SK-N-SH (cell line): Measurements from ENCODE around the gene TVP23C. TPM values are rescaled to one million over a fixed set of nuclear protein-coding genes. Genes with fewer than 3 reads are reported as not detected.

Source experiments
- CTCF ChIA-PET: fragments of 300-600, 350-600 bp; formaldehyde crosslinking; extraction: SDS; loops from one replicate; lab custom pipeline; 2021; lab: Yijun Ruan, JAX
- POLR2A ChIA-PET: fragments of 350-600 bp; sonication (Branson Sonifier 250); formaldehyde crosslinking; extraction: SDS; loops from one replicate; lab custom pipeline; 2020; ENCODE audit warnings: antibody characterized with exemption, inconsistent platforms; lab: Yijun Ruan, JAX
- DNase-seq: peaks from one replicate; pipeline ENCODE4 v3.0.0; 2012
- H2AFZ ChIP-seq: fragments of 200-600 bp; sonication (generic); 2 replicates; pipeline ENCODE4 v1.8.1; 2016; ENCODE audit warnings: antibody characterized with exemption, mild to moderate bottlenecking, low read depth
- H3F3A ChIP-seq: fragments of 200-600 bp; sonication (generic); replicated peaks from 2 replicates; pipeline ENCODE3; 2016; ENCODE audit warnings: antibody characterized with exemption, mild to moderate bottlenecking; ENCODE audit not compliant: insufficient read depth
- H3K27ac ChIP-seq, 2 experiments: fragments of 200-500 bp in 1 of 2; fragments of 200-600 bp in 1 of 2; sonication (Bioruptor generic) in 1 of 2; sonication (generic), shearing (Covaris generic) in 1 of 2; 2 replicates each; pipeline versions ENCODE4 v1.5.1 to v1.6.1; 2014 to 2016; ENCODE audit warnings: low read depth in 2 of 2, inconsistent platforms in 1 of 2, low read length in 1 of 2, mild to moderate bottlenecking in 1 of 2, mixed read lengths in 1 of 2
- H3K27me3 ChIP-seq: fragments of 200-600 bp; sonication (generic), shearing (Covaris generic); 2 replicates; pipeline ENCODE4 v1.6.1; 2016; ENCODE audit warnings: mixed run types; ENCODE audit not compliant: insufficient read depth
- H3K36me3 ChIP-seq, 2 experiments: fragments of 200-500 bp in 1 of 2; fragments of 200-600 bp in 1 of 2; sonication (Bioruptor generic) in 1 of 2; sonication (generic) in 1 of 2; replicated peaks in 1 of 2; 2 replicates each; pipeline versions ENCODE3 to v1.5.1; 2014 to 2016; ENCODE audit warnings: low read length in 1 of 2, mild to moderate bottlenecking in 1 of 2; ENCODE audit not compliant: insufficient read depth in 2 of 2, control insufficient read depth in 1 of 2
- H3K4me1 ChIP-seq, 2 experiments: fragments of 200-500 bp in 1 of 2; fragments of 200-600 bp in 1 of 2; sonication (Bioruptor generic) in 1 of 2; sonication (generic), shearing (Covaris generic) in 1 of 2; 2 replicates each; pipeline versions ENCODE4 v1.5.1 to v1.6.1; 2014 to 2016; ENCODE audit warnings: low read depth in 1 of 2, low read length in 1 of 2, mixed run types in 1 of 2; ENCODE audit not compliant: insufficient read depth in 2 of 2, control insufficient read depth in 1 of 2
- H3K4me2 ChIP-seq: fragments of 200-600 bp; sonication (generic), shearing (Covaris generic); 2 replicates; pipeline ENCODE4 v1.6.1; 2017; ENCODE audit warnings: mixed run types
- H3K4me3 ChIP-seq, 2 experiments: fragments of 200-500 bp in 1 of 2; fragments of 200-600 bp in 1 of 2; sonication (Bioruptor generic) in 1 of 2; sonication (generic), shearing (Covaris generic) in 1 of 2; 2 replicates each; pipeline versions ENCODE4 v1.5.1 to v1.8.1; 2014 to 2016; ENCODE audit warnings: low read depth in 2 of 2, inconsistent platforms in 1 of 2, low read length in 1 of 2, mild to moderate bottlenecking in 1 of 2, mixed read lengths in 1 of 2, moderate library complexity in 1 of 2
- H3K79me2 ChIP-seq: fragments of 200-600 bp; sonication (generic); 2 replicates; pipeline ENCODE4 v1.8.1; 2017; ENCODE audit warnings: mild to moderate bottlenecking; ENCODE audit not compliant: insufficient read depth
- H3K9ac ChIP-seq: fragments of 200-600 bp; sonication (generic); 2 replicates; pipeline ENCODE4 v1.6.1; 2017; ENCODE audit warnings: mixed run types
- H3K9me2 ChIP-seq: fragments of 200-600 bp; sonication (generic); 2 replicates; pipeline ENCODE4 v1.6.1; 2017; ENCODE audit warnings: mixed run types
- H3K9me3 ChIP-seq: fragments of 200-600 bp; sonication (generic); 2 replicates; pipeline ENCODE4 v1.6.1; 2017; ENCODE audit warnings: mixed run types, mild to moderate bottlenecking, moderate library complexity
- H4K20me1 ChIP-seq: fragments of 200-600 bp; sonication (generic); 2 replicates; pipeline ENCODE4 v1.6.1; 2017; ENCODE audit warnings: mild to moderate bottlenecking, mixed run types; ENCODE audit not compliant: insufficient read depth
- CHD2 ChIP-seq: fragments of 150-350 bp; IDR thresholded peaks from 2 replicates; pipeline ENCODE4 v1.6.1; 2018; ENCODE audit warnings: low read length; ENCODE audit not compliant: partially characterized antibody
- CTCF ChIP-seq: fragments of 200-600 bp; sonication (generic); IDR thresholded peaks from 2 replicates; pipeline ENCODE4 v1.6.1; 2017; ENCODE audit warnings: antibody characterized with exemption, mild to moderate bottlenecking, moderate library complexity
- EZH2phosphoT487 ChIP-seq: fragments of 200-600 bp; sonication (generic); IDR thresholded peaks from 2 replicates; pipeline ENCODE4 v1.6.1; 2017; ENCODE audit warnings: low read depth, mixed run types, mild to moderate bottlenecking, antibody characterized with exemption, moderate library complexity, borderline replicate concordance
- FOSL2 ChIP-seq: IDR thresholded peaks from 2 replicates; pipeline ENCODE4 v1.4.0; 2012; ENCODE audit warnings: low read depth, mild to moderate bottlenecking, moderate library complexity, borderline replicate concordance
- FOXM1 ChIP-seq: IDR thresholded peaks from 2 replicates; pipeline ENCODE4 v1.4.0; 2012; ENCODE audit warnings: low read depth, mild to moderate bottlenecking
- MAX ChIP-seq: IDR thresholded peaks from 2 replicates; pipeline ENCODE4 v1.4.0; 2012; ENCODE audit warnings: low read depth
- MEF2A ChIP-seq: IDR thresholded peaks from 2 replicates; pipeline ENCODE4 v1.4.0; 2012; ENCODE audit warnings: low read depth, borderline replicate concordance
- MXI1 ChIP-seq: IDR thresholded peaks from 2 replicates; pipeline ENCODE4 v1.6.1; 2012; ENCODE audit warnings: mild to moderate bottlenecking, low read depth, low read length, improper control_type of control experiment
- NFIC ChIP-seq: IDR thresholded peaks from 2 replicates; pipeline ENCODE4 v1.4.0; 2012; ENCODE audit warnings: borderline replicate concordance
- NRF1 ChIP-seq: IDR thresholded peaks from 2 replicates; pipeline ENCODE4 v1.6.1; 2012; ENCODE audit warnings: low read depth, mild to moderate bottlenecking, low read length
- PBX3 ChIP-seq: IDR thresholded peaks from 2 replicates; pipeline ENCODE4; 2012
- POLR2AphosphoS5 ChIP-seq: IDR thresholded peaks from 2 replicates; pipeline ENCODE4 v1.6.1; 2012; ENCODE audit warnings: low read depth, low read length
- RCOR1 ChIP-seq: fragments of 150-350 bp; IDR thresholded peaks from 2 replicates; pipeline ENCODE4 v1.6.1; 2017; ENCODE audit warnings: antibody characterized with exemption, low read length
- RFX5 ChIP-seq: IDR thresholded peaks from 2 replicates; pipeline ENCODE4 v1.6.1; 2012; ENCODE audit warnings: mild to moderate bottlenecking, improper control_type of control experiment, low read length
- RXRA ChIP-seq: IDR thresholded peaks from 2 replicates; pipeline ENCODE4 v1.4.0; 2012; ENCODE audit warnings: low read depth, mild to moderate bottlenecking, borderline replicate concordance
- TAF1 ChIP-seq: IDR thresholded peaks from 2 replicates; pipeline ENCODE4 v1.6.1; 2012; ENCODE audit warnings: low read depth, mild to moderate bottlenecking, low read length, moderate library complexity, borderline replicate concordance
- TCF12 ChIP-seq: IDR thresholded peaks from 2 replicates; pipeline ENCODE4 v1.4.0; 2012
- USF2 ChIP-seq: fragments of 150-350 bp; IDR thresholded peaks from 2 replicates; pipeline ENCODE4 v1.6.1; 2017; ENCODE audit warnings: antibody characterized with exemption, low read length, low read depth, borderline replicate concordance
- WGBS: methylation state at CpG from one replicate; pipeline ENCODE4 v1.1.6; 2017; ENCODE audit warnings: low lambda C conversion rate; 5-methylcytosine and 5-hydroxymethylcytosine counted together
- polyA plus RNA-seq, 3 experiments: library from polyadenylated mRNA; depleted of rRNA; stranded (reverse); fragments of >200 nt; gene quantifications; 2 replicates each; pipeline ENCODE4 v1.2.3, GENCODE V29; 2012

TVP23C gene
- polyA plus RNA-seq, 1 of the 3 experiments (the other 2 are of a cell fraction): 4.7 TPM

- WGBS: 34% methylated on average over 3 of the region's 3 CpGs
- Histone ChIP-seq H4K20me1 (no peaks in the 10 kb centered on the region), H3K9me3 (no peaks in the 10 kb centered on the region), H2AFZ (no peak overlapping the region), H3F3A (peaks cover 7% of the 10 kb centered on the region), H3K27me3 (no peaks in the 10 kb centered on the region), H3K4me2 (no peak overlapping the region), H3K36me3 (peaks cover 14 to 28% of the 10 kb centered on the region in 2 experiments), H3K79me2 (peaks cover 6% of the 10 kb centered on the region; the same call in 1 of the 2 replicates), H3K4me1 (0 out of 4 replicates have a peak, but pooled peaks cover 0 to 6% of the 10 kb centered on the region in 2 experiments), H3K4me3 (no peak overlapping the region), H3K27ac (0 out of 4 replicates have a peak overlapping the region, but pooled peaks of 1 of the 2 experiments have one; percentile 26), H3K9me2 (no peaks in the 10 kb centered on the region), H3K9ac (no peak overlapping the region)
- ChIA-PET POLR2A (no interaction called here), CTCF (interaction anchor here (0.7 to 20.1 kb wide), 3 partner anchors 8 to 248 kb away, joined by 3 to 359 read pairs (median 9); partner anchors contain the start of gene PMP22)
- no peak for DNase-seq
- TF ChIP-seq FOSL2 (peak; percentile 60; the same call in 1 of the 2 replicates), NFIC (peak; percentile 68; the same call in 1 of the 2 replicates), MXI1 (no peak), RXRA (0 out of 2 replicates have a peak, but pooled peaks have one; percentile 39), NRF1 (no peak), TCF12 (peak; percentile 64), MEF2A (0 out of 2 replicates have a peak, but pooled peaks have one; percentile 42)
These were observed 52.9 kb downstream of the TVP23C start for GRCh38 chr17:15510361-15510760.

GRCh38 chr17:15509095-15509494, 54.2 kb downstream of the TVP23C start:
- Histone ChIP-seq H3K27ac (no peak overlapping the region), H3K9me3 (no peaks in the 10 kb centered on the region), H3K27me3 (no peaks in the 10 kb centered on the region), H3F3A (peaks cover 7% of the 10 kb centered on the region), H3K79me2 (peaks cover 6% of the 10 kb centered on the region; the same call in 1 of the 2 replicates), H3K4me2 (no peak overlapping the region), H3K36me3 (peaks cover 14 to 18% of the 10 kb centered on the region in 2 experiments), H3K4me1 (0 out of 4 replicates have a peak, but pooled peaks cover 0 to 6% of the 10 kb centered on the region in 2 experiments), H3K9ac (no peak overlapping the region), H4K20me1 (no peaks in the 10 kb centered on the region), H3K9me2 (no peaks in the 10 kb centered on the region), H2AFZ (no peak overlapping the region), H3K4me3 (no peak overlapping the region)
- POLR2A ChIA-PET: no interaction called here
- CTCF ChIA-PET: interaction anchor here (20.1 kb wide), 1 partner anchor 247 kb away, joined by 359 read pairs; the partner anchor contains the start of gene PMP22
- TF ChIP-seq FOSL2 (no peak), CHD2 (no peak), USF2 (no peak)
- 91% methylated on average over 5 of the region's 5 CpGs for WGBS
- DNase-seq: no peak

- Histone ChIP-seq H3K9ac (no peak overlapping the region), H3K9me3 (no peaks in the 10 kb centered on the region), H2AFZ (no peak overlapping the region), H3K4me2 (no peak overlapping the region), H3K4me3 (no peak overlapping the region), H4K20me1 (no peaks in the 10 kb centered on the region), H3K27ac (no peak overlapping the region), H3K79me2 (peaks cover 6% of the 10 kb centered on the region; the same call in 1 of the 2 replicates), H3K27me3 (no peaks in the 10 kb centered on the region), H3K36me3 (peaks cover 13 to 14% of the 10 kb centered on the region in 2 experiments), H3K9me2 (no peaks in the 10 kb centered on the region), H3K4me1 (0 out of 4 replicates have a peak, but pooled peaks cover 0 to 2% of the 10 kb centered on the region in 2 experiments), H3F3A (peaks cover 7% of the 10 kb centered on the region)
- DNase-seq: no peak
- WGBS: 73% methylated on average over 7 of the region's 7 CpGs
- CTCF ChIA-PET: interaction anchor here (20.1 kb wide), 1 partner anchor 246 kb away, joined by 359 read pairs; the partner anchor contains the start of gene PMP22
- POLR2A ChIA-PET: no interaction called here
- TF ChIP-seq CTCF: no peak
- no peak for TF ChIP-seq RFX5
- TF ChIP-seq RCOR1: no peak
- no peak for TF ChIP-seq EZH2phosphoT487
- no peak for TF ChIP-seq FOXM1
- TF ChIP-seq POLR2AphosphoS5: no peak
- TF ChIP-seq MAX: no peak
- TF ChIP-seq MEF2A: no peak
- no peak for TF ChIP-seq TAF1
- TF ChIP-seq PBX3: no peak
These were observed 54.8 kb downstream of the TVP23C start for GRCh38 chr17:15508466-15508865.
